NCI-H446 treated with DMSO at 0.1 percent for 48 hours (cell line): ENCODE measurements around the gene MMP25.

Experiments
- DNase-seq: peaks from one replicate; lab custom pipeline; 2025; lab: John Stamatoyannopoulos, UW

Gene MMP25, protein sequence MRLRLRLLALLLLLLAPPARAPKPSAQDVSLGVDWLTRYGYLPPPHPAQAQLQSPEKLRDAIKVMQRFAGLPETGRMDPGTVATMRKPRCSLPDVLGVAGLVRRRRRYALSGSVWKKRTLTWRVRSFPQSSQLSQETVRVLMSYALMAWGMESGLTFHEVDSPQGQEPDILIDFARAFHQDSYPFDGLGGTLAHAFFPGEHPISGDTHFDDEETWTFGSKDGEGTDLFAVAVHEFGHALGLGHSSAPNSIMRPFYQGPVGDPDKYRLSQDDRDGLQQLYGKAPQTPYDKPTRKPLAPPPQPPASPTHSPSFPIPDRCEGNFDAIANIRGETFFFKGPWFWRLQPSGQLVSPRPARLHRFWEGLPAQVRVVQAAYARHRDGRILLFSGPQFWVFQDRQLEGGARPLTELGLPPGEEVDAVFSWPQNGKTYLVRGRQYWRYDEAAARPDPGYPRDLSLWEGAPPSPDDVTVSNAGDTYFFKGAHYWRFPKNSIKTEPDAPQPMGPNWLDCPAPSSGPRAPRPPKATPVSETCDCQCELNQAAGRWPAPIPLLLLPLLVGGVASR

DNA sequence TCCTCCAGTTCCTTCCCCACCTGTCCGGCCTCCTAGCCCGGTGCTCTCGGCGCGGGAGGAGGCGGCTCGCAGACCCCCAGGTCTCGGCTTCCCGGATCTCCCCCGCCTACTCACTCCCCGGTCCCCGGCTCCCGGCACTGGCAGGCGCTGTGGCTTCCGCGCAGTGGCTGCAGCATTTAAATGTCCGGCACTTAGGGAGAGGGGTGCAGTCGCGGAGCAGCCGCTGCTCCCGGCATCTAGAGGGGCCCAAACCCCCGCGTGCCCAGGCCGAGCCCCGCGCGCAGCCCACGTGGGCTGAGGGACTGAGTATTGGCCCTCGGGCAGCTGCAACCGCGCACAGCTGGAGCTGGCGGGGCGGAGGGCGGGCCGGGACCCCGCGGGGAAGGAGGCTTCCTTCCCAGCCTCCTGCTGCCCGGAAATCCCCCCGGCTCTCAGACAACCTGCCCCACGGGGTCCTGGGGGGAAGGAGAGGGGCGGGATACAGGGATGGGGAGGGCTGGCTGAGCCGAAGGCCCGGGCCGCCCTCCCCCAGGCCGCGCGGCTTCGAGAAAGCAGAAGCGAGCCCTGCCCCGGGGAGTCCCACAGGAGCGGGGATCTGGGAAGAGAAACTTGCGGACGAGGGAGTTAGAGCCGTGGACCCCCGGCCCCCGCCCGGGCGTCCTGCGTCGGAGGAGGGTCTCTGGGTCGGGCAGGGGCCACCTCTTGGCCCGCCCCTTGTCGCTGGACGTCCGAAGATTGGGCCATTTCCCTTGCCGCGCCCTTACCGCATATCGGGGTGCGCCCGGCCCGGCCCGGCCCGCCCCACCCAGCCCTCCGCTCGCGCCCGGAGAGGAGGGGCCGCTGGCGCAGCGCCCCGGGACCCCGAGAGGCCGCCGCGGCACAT is at the start of gene MMP25:
TSS of gene MMP25 (plus strand) at position 804 of the 883 bp plus-strand sequence. CDS start 357 bp downstream, outside the sequence.
- DNase-seq: no peak

DNA sequence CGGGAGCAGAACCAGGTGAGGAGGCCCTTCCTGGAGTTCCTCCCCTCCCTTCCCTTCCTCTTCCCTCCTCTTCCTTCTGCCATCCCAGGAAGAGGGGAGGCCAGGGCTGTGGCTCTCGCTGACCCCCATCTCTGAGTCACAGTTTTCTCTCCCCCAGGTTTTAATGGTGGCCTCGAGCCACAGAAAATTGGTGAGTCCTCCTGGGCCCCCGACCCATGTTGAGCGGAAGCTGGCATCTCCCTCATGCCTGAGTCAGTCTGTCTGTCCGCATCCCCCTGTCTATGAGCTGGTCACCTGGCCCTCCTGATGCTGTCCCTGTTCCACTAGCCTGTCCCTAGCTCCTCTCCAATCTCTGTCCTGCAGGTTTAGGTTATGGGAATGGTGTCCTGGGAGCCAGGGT is 46.4 kb upstream of the MMP25 start:
- no peak for DNase-seq

DNA sequence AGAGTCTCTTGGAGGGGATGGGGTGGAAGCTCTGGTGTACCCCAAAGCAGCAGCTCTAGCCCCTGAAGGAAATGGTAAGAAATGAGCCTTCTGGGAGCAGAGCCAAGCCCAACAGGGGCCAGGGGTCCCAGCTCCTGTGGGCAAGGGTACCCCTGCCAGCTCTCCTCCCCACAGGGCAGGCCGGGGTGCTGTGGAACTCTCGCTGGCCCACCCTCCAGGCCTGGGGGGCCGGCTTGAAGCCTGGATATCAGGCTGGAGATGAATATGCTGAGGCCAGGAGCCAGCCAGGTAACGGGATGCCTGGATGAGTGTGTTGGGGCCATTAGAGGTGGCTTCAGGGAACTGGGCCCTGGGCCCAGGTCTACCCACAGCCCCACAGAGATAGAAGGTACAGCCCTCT is 45.8 kb upstream of the MMP25 start:
- no peak for DNase-seq

DNA sequence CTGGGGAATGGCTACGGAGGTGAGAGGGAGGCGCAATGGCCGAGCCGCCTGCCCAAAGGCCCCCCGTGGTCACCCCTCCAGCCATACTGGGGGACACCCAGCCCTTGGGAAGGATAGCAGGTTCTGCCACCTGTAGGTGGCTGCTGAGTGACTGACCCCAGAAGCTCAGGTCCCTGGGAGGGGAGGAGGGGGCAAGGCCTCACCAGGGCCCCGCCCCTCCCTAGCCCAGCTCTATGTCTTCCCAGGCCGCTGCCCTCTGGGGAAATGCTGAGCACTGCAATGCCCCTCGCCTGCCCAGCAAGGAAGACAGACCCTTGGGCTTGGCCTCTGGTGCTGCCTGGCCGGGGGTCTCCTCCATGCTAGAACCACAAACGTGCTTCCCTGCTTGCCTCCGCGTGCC is 45.0 kb upstream of the MMP25 start:
- DNase-seq: no peak

DNA sequence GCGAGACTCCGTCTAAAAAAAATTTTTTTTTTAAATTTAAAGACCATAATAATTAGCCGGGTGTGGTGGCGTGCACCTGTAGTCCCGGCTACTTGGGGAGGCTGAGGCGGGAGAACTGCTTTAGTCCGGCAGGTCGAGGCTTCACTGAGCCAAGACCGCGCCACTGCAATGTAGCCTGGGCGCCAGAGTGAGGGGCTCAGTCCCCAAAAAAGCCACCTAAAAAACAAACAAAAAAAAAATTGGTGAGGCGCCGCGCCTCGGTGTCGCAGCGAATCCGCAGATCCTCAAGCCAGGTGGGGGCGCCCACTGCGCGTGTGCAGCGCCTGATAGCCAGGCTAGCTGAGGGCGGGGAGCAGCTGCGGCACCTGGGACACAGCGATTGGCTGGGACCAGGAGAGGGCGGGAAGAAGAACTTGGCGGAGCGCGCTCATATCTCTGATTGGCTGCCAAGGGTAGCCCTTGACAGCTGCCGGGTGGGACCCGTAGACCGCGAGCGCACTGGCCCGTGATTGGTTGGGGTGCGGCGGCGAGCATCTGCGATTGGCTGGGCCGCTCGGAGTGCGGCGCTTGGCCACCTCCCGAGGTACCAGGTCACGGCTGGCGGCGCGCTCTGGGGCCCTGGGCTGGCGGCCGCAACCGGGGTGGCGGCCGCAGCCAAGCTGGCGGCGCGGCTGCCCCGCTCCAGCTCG is 42.6 kb upstream of the MMP25 start:
- peak; percentile 96 for DNase-seq

DNA sequence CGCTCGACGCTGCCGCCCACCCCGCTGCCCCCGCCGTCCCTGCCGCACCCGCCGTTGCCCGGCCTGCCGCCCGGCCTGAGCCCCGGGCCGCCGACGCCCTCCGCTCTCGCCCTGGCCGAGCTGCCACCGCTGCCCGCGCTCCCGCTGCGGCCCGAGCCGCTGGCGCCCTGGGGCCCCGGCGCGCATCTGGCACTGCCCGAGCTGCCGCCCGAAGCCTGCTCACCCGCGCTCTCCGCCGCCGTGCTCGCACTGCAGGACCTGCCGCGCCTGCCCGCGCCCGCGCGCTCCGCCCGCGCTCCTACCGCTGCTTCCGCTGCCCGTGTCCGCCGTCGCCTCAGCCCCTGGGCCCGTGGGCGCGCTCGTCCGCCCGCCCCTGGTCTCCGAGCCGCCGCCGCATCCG is 42.0 kb upstream of the MMP25 start:
- no peak for DNase-seq

DNA sequence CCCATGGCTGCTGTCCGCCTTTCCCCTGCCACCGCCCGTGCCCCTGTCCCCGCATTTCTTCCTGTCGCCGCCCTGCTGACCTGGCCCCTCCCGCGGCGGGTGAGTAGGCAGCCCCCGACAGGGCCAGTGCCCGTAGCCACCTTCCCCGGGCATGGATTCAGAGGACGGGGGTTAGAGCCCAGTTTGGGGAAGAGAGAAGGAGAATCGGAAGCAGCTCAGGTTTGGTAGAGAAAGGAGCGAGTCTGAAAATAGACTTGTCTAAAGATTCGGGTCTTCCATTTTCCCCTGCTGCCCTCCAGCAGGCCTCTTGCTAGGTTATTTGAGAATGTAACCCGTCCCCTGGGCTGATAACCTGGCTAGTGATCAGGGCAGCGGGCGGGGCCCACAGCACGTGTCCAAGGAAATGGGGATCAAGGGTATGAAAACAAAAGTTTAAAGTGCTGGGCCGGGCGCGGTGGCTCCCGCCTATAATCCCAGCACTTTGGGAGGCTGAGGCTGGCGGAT is 41.5 kb upstream of the MMP25 start:
- no peak for DNase-seq

DNA sequence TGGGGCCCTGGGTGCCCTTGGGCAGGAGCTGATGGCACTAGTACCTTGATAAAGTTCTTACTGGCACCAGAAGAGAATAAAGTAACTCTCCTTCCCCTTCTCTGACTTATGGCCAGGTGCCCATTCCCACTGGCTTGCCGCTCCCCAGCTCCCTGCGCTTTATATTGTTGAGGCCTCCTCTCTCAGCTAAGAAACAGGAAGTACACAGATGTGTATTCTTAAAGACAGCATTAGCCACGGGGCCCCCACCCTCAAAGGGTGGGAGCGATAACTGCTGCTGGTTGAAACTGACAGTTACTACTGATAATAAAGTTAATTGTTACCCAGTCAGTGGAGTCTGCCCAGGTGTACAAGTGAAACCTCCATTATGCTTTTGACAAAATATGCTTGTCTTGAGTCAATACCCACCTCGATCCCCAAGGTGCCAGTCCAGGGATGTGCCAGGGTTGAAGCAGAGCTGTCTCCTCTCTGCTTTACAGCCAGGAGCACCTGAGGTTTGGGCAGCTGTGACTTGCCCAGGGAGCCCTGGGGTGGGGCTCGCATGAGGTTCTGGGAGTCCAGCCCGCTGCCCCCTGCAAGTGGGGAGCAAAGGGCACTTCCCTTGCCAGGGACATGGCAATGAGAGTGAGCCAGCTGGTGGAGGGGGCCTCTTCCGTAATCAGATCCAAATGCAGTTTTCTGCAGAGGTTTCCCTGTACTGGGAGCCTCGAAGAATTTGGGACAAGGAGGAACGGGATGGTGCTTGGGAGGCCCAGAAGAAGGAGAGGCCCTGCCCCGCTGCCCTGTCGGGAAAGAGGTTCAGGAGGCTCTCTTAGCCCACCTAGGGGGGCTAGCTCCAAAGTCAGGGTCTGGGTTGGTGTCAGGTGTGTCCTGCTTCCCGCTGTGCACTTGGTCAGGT is 39.1 kb upstream of the MMP25 start:
- no peak for DNase-seq

DNA sequence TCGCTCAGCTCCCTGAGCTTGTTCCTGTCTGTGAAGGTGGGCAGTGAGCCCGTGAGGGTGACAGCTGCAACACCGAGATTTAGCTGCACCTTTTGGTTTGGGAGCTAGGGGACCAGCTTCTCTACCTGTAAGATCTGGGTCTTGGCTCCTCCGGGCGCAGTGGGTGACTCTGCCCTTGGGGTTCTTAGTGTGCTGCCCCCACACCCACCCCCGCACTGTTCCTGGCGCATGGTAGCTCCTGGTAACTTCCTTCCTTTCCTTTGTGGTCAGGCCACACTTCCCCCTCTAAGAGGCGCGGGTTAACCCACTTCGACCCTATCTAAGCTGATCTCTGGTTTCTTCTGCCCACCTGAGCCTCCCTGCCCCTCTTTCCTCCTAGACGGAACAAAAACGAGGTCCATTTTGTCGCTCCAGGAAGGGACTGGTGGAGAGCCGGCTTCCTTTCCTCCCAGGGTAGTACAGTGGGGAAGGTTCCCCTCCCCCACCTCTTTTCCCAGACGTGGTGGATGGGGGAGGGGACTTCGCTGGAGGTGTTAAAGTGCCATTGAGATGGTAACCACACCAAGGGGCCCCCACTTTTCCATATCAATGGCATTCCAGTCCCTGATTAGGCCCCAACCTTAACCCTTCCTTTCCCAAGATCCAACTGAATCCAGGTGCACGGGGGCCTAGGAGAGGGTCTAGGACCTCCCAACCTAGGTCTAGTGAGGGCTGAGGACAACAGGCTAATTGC is 38.2 kb upstream of the MMP25 start:
- no peak for DNase-seq

DNA sequence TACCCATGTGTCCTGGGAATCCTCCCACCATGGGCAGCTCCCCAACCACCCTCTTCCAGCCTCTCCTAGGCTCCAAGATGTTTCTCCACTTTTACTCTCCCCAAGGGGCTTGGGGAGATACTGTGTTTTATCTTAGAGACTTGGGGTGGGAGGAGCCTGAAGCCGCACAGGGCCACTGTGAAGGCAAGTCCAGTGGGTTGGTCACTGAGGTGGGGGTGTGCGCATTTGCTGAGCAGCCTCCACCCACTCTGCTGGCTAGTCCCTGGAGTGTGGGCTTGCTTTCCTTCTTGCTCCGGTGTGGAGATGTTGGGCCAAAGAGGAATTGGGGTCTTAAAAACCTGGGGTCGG is 37.7 kb upstream of the MMP25 start:
- DNase-seq: no peak

DNA sequence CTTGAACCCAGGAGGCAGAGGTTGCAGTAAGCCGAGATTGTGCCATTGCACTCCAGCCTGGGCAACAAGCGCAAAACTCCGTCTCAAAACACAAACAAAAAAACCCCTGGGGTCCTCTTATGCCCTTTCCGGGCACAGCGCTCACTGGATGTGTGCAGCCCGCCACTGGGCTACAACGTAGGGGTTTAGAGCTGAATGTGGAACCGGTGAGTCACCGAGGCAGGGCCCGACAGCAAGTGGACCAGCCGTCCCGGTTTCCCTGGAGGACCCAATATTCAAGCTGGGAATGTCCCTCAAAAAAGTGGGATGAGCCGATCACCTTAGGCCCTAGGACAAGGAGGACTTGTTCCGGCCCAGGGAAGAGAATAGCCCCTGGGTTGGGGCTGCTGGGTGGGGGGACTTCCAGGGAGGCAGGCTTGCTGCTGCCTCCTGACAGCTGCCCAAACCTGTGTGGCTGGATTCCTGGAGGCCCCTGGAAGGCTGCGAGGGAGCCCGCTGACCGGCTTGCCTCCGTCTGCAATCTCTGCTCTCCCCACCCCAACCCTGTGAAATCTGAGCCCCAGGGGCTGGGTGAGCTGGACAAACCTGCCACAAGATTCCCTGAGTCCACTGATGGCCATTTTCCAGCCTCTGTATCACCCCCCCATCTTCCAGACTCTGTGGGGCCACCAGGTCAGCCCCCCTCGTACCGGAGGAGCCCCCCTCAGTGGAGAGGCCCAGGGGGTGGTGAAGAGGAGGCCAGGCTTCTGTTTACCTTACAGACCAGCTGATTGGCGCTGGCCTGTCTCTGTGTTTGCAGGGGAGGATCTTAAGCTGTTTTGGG is 36.6 kb upstream of the MMP25 start:
- DNase-seq: no peak

DNA sequence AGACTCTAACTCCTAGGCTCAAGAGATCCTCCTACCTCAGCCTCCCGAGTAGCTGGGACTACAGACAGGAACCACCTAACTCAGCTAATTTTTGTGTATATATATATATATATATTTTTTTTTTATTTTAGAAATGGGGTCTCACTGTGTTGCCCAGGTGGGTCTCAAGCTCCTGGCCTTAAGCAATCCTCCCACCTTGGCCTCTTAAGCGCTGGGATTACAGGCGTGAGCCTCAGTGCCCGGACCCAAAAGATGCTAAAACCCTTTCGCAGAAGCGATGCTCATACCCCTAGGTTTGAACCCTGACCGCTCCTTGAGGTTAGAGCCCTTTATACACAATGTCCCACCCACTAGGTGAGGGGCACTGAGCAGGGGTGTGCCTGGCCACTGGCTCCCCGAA is 35.9 kb upstream of the MMP25 start:
- DNase-seq: no peak

DNA sequence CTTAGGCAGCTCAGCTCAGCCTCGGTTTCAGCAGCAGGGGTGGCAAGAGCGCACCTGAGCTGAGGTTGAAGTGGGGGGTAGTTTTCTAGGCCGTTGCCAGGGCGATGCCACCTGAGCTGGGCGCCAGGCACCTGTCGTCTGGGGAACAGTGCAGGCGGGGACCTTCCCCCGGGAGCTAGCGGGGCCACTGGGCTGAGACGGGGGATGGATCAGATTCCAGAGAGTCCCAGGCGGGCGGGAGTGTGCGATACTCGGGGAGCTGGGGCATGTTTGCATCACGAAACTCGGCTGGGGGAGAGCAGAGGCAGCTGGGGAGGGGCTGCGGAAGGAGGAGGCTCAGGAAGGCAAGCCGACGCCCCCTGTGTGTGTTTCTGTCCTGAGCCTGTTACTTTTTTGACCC is 34.1 kb upstream of the MMP25 start:
- DNase-seq: no peak

DNA sequence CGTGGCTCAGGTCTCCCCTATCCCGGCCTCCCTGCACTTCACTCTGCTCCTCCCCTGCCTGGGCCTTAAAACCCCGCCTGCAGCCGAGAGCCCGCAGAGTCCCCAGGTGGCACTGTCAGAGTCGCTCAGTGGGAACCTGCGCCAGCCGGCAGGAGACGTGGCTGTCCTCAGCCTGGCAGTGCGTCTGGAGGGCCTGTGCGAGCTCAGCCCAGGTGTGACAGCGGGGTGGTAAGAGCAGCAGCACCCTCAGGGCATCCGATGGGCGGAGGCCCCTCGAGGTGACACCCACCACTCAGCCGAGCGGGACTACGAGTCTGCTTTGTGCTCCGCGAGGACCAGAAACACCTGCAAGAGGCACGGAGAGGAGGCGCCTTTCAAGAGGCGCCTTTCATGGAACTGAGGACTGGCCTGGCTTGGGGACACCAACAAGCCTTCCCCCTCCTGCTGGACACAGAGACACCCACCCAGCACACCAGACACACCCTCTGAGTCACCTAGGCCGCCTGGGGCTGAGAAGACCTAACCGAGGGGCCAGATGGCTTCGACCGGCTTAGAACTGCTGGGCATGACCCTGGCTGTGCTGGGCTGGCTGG is 33.4 kb upstream of the MMP25 start, which contains the start of gene CLDN9:
TSS of gene CLDN9 (plus strand) at position 96 of the 593 bp plus-strand sequence. CDS start at position 536, 440 bp downstream.
- no peak for DNase-seq

DNA sequence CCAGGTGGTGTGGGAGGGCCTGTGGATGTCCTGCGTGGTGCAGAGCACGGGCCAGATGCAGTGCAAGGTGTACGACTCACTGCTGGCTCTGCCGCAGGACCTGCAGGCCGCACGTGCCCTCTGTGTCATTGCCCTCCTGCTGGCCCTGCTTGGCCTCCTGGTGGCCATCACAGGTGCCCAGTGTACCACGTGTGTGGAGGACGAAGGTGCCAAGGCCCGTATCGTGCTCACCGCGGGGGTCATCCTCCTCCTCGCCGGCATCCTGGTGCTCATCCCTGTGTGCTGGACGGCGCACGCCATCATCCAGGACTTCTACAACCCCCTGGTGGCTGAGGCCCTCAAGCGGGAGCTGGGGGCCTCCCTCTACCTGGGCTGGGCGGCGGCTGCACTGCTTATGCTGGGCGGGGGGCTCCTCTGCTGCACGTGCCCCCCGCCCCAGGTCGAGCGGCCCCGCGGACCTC is 32.8 kb upstream of the MMP25 start:
- no peak for DNase-seq

DNA sequence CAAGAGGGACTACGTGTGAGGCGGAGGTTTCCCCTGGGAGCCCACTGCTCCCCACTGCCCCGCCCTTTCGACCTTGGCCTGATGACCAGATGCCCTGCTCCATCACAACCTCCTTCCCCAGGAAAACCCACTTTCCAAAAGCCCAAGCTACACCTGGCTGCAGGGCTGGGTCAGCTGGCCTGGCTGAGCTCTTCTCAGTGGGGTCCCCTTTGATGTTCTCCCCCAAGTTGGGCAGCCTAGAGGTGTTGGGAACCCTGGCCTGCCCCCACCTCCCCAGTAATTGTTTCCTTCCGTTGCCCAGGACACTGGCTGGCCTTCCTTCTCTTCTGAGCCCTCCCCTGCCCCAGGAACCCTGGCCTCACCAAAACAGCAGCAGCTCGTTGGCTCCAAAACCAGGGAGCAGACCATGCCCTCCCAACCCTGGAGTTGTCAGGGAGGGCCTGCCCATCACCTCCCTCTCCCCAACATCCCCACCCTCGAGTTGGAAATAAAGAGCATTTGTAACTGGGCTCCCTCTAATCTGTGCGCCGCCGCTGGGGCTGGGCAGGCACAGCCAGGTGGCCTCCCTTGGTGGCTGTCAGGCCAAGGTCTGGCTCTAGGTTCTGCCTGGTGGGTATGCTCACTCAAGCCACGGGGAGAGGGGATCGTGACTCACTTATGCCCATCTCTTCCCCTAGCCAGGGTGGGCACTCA is 32.2 kb upstream of the MMP25 start:
- DNase-seq: no peak

DNA sequence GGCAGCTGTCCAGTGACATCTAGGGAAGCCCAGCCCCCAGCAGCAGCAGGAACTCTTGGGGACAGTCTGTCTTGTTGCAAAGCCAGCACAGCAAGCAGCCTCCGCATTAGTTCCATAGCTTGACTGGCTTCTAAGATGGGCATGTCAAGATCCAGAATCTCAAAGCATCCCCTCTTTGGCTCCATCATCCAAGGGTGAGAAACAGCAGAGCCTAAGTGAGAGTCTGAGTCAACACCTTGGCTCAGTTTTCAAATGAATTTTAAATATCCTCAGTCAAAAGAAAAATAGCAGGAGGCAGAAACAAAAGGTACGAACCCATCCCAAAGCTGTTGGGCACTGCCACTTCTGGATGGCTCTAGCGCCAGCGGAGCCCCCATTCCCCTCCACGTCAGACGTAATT is 31.4 kb upstream of the MMP25 start:
- no peak for DNase-seq

DNA sequence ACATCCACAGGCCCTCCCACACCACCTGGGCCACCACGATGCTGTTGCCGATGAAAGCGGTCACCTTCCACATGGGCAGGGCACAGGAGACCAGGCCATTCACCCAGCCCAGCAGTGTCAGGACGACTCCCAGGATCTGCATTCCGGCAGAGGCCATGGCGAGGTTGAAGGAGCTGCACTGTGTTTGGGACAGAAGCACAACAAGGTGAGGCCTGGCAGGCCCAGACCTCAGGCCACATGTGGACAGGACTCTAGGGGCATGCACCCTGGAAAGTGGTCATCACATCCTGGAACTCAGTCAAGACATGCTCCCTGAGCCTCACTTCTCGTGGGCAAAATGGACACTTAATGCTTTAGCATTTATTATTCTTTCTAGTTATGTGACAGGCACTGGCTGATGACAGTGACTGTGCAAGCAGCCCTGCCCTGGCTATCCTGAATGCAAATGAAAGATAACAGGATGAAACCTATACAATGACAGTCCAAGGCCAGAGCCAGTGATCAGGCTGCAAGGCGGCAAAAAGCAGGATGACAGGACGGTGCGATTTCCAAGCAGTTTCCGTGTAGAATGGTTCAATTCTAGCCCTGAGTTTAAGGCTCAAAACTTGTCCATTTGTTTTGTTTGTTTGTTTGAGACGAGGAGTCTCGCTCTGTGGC is 30.4 kb upstream of the MMP25 start:
- no peak for DNase-seq
